Esophagus muscularis mucosa (tissue), 4 donors: ENCODE results near the gene HTR4. TPM values are rescaled to one million over a fixed set of nuclear protein-coding genes. Genes with fewer than 3 reads are reported as not detected.

Experiments used
- DNase-seq: peaks from one replicate; pipeline ENCODE4 v3.0.0-alpha.2; 2017; ENCODE audit errors: extremely low spot score
- H3K27ac ChIP-seq, 4 donors: fragments of 200-600 bp; sonication (generic); replicated peaks in 1 of 4; 1 replicate in 3 of 4; 2 replicates in 1 of 4; pipeline ENCODE4 v1.5.1; 2016 to 2019; ENCODE audit warnings: mild to moderate bottlenecking in 1 of 4
- H3K27me3 ChIP-seq, 4 donors: fragments of 200-600 bp; sonication (generic); one replicate each; pipeline versions ENCODE4 v1.5.1 to v1.6.0; 2016 to 2019
- H3K36me3 ChIP-seq, 4 donors: fragments of 200-600 bp; sonication (generic); one replicate each; pipeline ENCODE4 v1.5.1; 2016 to 2019
- H3K4me1 ChIP-seq, 4 donors: fragments of 200-600 bp; sonication (generic); one replicate each; pipeline ENCODE4 v1.5.1; 2016 to 2019
- H3K4me3 ChIP-seq, 4 donors: fragments of 200-600 bp; sonication (generic); 1 replicate in 2 of 4; 2 replicates in 2 of 4; pipeline ENCODE4 v1.5.1; 2016 to 2019; ENCODE audit warnings: mild to moderate bottlenecking in 4 of 4, moderate library complexity in 1 of 4
- H3K9me3 ChIP-seq, 4 donors: fragments of 200-600 bp; sonication (generic); 1 replicate in 3 of 4; 2 replicates in 1 of 4; pipeline ENCODE4 v1.5.1; 2016 to 2019
- CTCF ChIP-seq, 3 experiments: fragments of 200-600 bp in 2 of 3; fragments of 450-650 bp in 1 of 3; sonication (generic) in 2 of 3; IDR thresholded peaks; one replicate each; pipeline ENCODE4 v1.5.1; 2017 to 2019; ENCODE audit warnings: antibody characterized with exemption in 3 of 3, mild to moderate bottlenecking in 2 of 3, moderate library complexity in 1 of 3
- EP300 ChIP-seq: sonication (generic); formaldehyde crosslinking; IDR thresholded peaks from one replicate; pipeline ENCODE4 v1.6.1; 2017; ENCODE audit warnings: antibody characterized with exemption
- POLR2A ChIP-seq: fragments of 450-650 bp; IDR thresholded peaks from one replicate; pipeline ENCODE4 v1.6.1; 2017; ENCODE audit warnings: antibody characterized with exemption, moderate library complexity, mild to moderate bottlenecking, low read depth
- POLR2AphosphoS5 ChIP-seq, 2 donors: sonication (generic); formaldehyde crosslinking; IDR thresholded peaks; one replicate each; pipeline ENCODE4 v1.6.1; 2017; ENCODE audit warnings: antibody characterized with exemption in 2 of 2
- WGBS: methylation state at CpG from one replicate; pipeline ENCODE4 v1.1.5; 2018; 5-methylcytosine and 5-hydroxymethylcytosine counted together
- intact Hi-C: fragments of 100-400 bp; cut with DNase I; formaldehyde crosslinking; loops from one replicate; pipeline ENCODE4 v1.15.1; 2023
- total RNA-seq, 4 donors: library from RNA; depleted of rRNA; stranded (reverse); fragments of >200 nt; gene quantifications; one replicate each; pipeline versions ENCODE4 v1.1.0 to v1.2.1, GENCODE V29; 2016

Gene HTR4
- total RNA-seq, 4 donors from 2014 or later = 0.23 to 0.42 TPM; not detected in 2

DNA sequence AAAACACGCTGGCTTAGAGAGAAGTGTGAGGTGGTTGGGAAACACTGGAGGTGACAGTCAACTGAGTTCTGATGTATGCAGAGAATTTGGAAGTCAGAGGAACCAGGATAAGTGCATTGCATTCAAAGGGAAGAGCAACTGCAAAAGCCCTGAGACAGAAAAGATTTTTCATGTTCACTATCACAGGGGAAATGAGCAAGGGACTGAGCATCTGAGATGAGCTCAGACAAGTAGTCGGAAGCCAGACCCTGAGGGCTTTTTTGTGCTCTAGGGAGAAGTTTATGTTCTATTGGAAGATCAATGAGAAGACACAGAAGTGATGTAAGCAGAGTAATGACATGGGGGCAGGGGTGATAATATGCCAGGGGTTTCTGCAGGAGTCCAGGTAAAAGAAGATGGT, 97.5 kb downstream of the HTR4 start:
- no peak for DNase-seq
- intact Hi-C loops = no loop called here
- Histone ChIP-seq H3K4me1 (peaks cover 0 to 4% (median 1%) of the 10 kb centered on the region in 4 donors), H3K9me3 (no peaks in the 10 kb centered on the region), H3K27ac (no peak overlapping the region), H3K36me3 (no peaks in the 10 kb centered on the region), H3K27me3 (no peaks in the 10 kb centered on the region), H3K4me3 (no peak overlapping the region)
- TF ChIP-seq EP300 (no peak), POLR2AphosphoS5 (IDR thresholded peaks at IDR 0.05) (no peak), CTCF (IDR thresholded peaks at IDR 0.05) (no peak), POLR2A (no peak)
- WGBS = 65% methylated on average over 2 of the region's 2 CpGs

GRCh38 chr5:148554621-148555020, 99.7 kb downstream of the HTR4 start:
- WGBS = 87% methylated on average over 2 of the region's 2 CpGs
- H3K9me3 ChIP-seq = no peaks in the 10 kb centered on the region
- DNase-seq = no peak
- intact Hi-C loops = no loop called here
- H3K27ac ChIP-seq = no peak overlapping the region
- H3K27me3 ChIP-seq = no peaks in the 10 kb centered on the region
- H3K36me3 ChIP-seq = no peaks in the 10 kb centered on the region
- TF ChIP-seq EP300 (no peak), POLR2AphosphoS5 (IDR thresholded peaks at IDR 0.05) (no peak), CTCF (IDR thresholded peaks at IDR 0.05) (no peak), POLR2A (no peak)
- H3K4me1 ChIP-seq = no peaks in the 10 kb centered on the region
- no peak overlapping the region for H3K4me3 ChIP-seq

DNA sequence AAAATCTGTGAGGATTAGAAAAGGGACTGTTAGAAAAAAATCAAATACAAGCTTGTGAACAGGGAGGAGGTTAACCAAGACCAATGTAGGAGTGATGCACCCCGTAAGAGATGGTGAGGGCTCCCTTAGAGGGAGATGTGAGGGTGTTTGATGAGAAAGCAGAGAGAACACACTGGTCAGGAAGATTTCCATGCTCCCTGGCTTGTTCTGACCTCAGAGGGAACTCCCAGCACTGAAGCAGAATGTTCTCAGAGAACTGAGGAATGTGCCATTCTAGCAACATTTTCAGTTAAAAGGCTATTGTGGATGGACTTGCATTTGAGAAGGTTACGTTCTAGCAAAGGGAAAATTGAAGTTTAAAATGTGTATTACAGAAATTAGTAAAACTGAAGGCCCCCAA, 110.6 kb downstream of the HTR4 start:
- H3K36me3 ChIP-seq = no peaks in the 10 kb centered on the region
- TF ChIP-seq EP300 (no peak), POLR2AphosphoS5 (IDR thresholded peaks at IDR 0.05) (no peak), CTCF (IDR thresholded peaks at IDR 0.05) (no peak), POLR2A (no peak)
- no peaks in the 10 kb centered on the region for H3K4me1 ChIP-seq
- DNase-seq = no peak
- no peak overlapping the region for H3K4me3 ChIP-seq
- WGBS = 81% methylated on average over 2 of the region's 2 CpGs
- intact Hi-C loops = no loop called here
- no peaks in the 10 kb centered on the region for H3K9me3 ChIP-seq
- no peaks in the 10 kb centered on the region for H3K27me3 ChIP-seq
- no peak overlapping the region for H3K27ac ChIP-seq

DNA sequence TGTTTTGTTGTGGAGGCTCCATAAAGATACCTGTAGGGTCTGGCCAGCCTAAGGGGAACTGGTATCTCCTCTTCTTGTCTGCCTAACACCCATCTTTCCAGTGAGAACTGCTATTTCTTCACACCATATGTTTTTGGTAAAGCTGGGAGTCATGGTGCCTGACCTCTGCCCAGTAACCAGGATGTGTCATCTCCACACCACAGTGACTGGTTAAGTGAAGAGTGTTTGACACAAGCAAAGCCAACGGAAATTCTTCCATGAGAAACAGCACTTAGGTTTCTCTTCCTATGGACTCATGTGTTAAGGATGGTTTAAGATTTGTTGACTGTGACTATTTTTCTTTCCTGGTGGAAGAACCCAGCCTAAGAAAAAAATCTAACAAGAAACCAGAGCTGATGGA, 111.5 kb downstream of the HTR4 start:
- peaks cover 0 to 6% (median 0%) of the 10 kb centered on the region in 4 donors for H3K9me3 ChIP-seq
- H3K4me1 ChIP-seq = no peaks in the 10 kb centered on the region
- no peak overlapping the region for H3K4me3 ChIP-seq
- TF ChIP-seq POLR2A (no peak), POLR2AphosphoS5 (IDR thresholded peaks at IDR 0.05) (no peak), EP300 (no peak), CTCF (IDR thresholded peaks at IDR 0.05) (no peak)
- no peaks in the 10 kb centered on the region for H3K36me3 ChIP-seq
- no peak for DNase-seq
- 79% methylated on average over 1 of the region's 1 CpG for WGBS
- H3K27ac ChIP-seq = no peak overlapping the region
- H3K27me3 ChIP-seq = no peaks in the 10 kb centered on the region
- intact Hi-C loops = no loop called here

GRCh38 chr5:148541054-148541835, 113.1 kb downstream of the HTR4 start:
- intact Hi-C loops = no loop called here
- no peaks in the 10 kb centered on the region for H3K4me1 ChIP-seq
- 79% methylated on average over 6 of the region's 6 CpGs for WGBS
- TF ChIP-seq POLR2AphosphoS5 (IDR thresholded peaks at IDR 0.05) (no peak), CTCF (IDR thresholded peaks at IDR 0.05) (no peak), POLR2A (no peak), EP300 (no peak)
- H3K4me3 ChIP-seq = no peak overlapping the region
- H3K9me3 ChIP-seq = peaks cover 0 to 6% (median 0%) of the 10 kb centered on the region in 4 donors
- H3K27ac ChIP-seq = no peak overlapping the region
- H3K27me3 ChIP-seq = no peaks in the 10 kb centered on the region
- no peaks in the 10 kb centered on the region for H3K36me3 ChIP-seq
- DNase-seq = no peak
